ENCODE results near the gene FES.

The FES gene

DNA sequence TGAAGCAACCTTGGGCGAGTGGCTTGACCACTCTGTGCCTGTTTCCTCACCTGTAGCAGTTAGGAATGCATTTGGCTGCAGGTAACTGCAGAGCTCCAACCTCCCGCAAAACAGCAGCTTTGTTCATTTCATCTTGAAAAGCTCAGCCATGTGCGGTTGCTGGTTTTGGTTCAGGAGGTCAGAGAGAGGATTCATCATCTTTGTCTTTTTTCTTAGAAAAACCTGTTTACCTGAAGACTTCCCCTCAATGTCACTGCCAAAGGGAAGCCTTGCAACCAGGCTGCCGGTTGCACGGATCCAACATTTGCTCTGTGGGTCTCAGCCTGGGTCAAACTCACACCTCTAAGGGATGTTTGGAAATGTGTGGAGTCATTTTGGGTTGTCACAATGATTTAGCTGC lies 32.4 kb upstream of the FES start:
- no peaks in the 10 kb centered on the region for H3K79me2 ChIP-seq (ENCODE audit: control insufficient read depth, low read length)
- peaks cover 5% of the 10 kb centered on the region for H3K27me3 ChIP-seq (ENCODE audit: control insufficient read depth, low read length)
- TF ChIP-seq EZH2phosphoT487 (IDR thresholded peaks at IDR 0.05; ENCODE audit: borderline replicate concordance, low read length), result no peak
- TF ChIP-seq, protein P1, sequence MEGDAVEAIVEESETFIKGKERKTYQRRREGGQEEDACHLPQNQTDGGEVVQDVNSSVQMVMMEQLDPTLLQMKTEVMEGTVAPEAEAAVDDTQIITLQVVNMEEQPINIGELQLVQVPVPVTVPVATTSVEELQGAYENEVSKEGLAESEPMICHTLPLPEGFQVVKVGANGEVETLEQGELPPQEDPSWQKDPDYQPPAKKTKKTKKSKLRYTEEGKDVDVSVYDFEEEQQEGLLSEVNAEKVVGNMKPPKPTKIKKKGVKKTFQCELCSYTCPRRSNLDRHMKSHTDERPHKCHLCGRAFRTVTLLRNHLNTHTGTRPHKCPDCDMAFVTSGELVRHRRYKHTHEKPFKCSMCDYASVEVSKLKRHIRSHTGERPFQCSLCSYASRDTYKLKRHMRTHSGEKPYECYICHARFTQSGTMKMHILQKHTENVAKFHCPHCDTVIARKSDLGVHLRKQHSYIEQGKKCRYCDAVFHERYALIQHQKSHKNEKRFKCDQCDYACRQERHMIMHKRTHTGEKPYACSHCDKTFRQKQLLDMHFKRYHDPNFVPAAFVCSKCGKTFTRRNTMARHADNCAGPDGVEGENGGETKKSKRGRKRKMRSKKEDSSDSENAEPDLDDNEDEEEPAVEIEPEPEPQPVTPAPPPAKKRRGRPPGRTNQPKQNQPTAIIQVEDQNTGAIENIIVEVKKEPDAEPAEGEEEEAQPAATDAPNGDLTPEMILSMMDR (IDR thresholded peaks at IDR 0.05; ENCODE audit: low read depth, low read length, poor library complexity, severe bottlenecking), result no peak
- no peaks in the 10 kb centered on the region for H3K9me3 ChIP-seq (ENCODE audit: control insufficient read depth, insufficient read depth, low read length)
- H3F3A ChIP-seq (ENCODE audit: control insufficient read depth, insufficient read depth), result 0 out of 2 replicates have a peak, but pooled peaks cover 7% of the 10 kb centered on the region
- H3K4me1 ChIP-seq (ENCODE audit: control insufficient read depth, low read length), result peaks cover 53% of the 10 kb centered on the region
- no peak overlapping the region for H3K4me3 ChIP-seq (ENCODE audit: low read length)
- H3K36me3 ChIP-seq (ENCODE audit: control insufficient read depth, low read length), result no peaks in the 10 kb centered on the region
- peak overlapping the region; percentile 77; the same call in 1 of the 2 replicates for H3K4me2 ChIP-seq (ENCODE audit: low read length)
- H3K9me2 ChIP-seq (replicated peaks; ENCODE audit: control insufficient read depth, low read length), result no peaks in the 10 kb centered on the region
- H3K27ac ChIP-seq (ENCODE audit: low read depth, low read length), result no peak overlapping the region
- no peaks in the 10 kb centered on the region for H4K20me1 ChIP-seq (ENCODE audit: control insufficient read depth, insufficient read depth, low read depth, low read length)

DNA sequence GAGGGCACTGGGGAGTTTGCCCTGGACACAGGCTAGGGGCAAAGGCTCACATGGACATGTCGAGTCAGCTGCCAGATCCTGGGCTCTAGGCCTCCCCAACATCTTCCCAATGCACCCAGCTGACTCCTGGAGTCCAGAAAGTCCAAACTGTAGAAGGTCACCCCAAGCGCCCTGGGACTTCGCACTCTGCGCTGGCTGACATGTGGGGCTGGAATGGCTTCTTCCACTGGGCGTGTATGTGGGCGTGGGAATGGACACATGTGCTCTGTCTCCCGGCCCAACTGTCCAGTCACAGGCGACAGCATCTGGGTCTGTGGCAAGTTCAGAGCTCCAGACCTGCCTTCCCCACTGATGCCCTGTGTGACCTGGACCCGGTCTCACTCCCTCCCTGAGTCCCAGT lies 29.2 kb upstream of the FES start:
- Histone ChIP-seq H3K9me2 (replicated peaks; ENCODE audit: control insufficient read depth, low read length) (no peaks in the 10 kb centered on the region), H3K27ac (ENCODE audit: low read depth, low read length) (no peak overlapping the region)

DNA sequence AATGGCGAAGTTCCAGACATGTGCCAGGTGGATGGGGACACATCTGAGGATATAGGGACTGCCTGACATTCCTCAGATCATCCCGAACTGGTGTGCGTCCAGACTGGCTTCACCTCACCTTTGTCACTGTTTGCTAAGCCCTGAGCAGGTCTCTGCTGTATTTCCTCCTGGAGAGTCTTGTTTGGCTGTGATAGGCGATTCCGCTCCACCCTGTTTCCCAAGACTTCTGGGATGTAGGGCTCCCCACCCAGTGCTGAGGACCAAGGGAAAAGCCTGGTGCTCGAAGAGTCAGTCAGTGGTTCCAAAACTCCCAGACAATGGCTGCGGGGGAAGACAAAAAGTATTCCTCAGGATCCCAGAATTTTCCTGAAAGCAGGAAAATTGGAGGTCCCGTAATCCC lies 27.0 kb upstream of the FES start:
- H3K4me1 ChIP-seq (ENCODE audit: control insufficient read depth, low read length), result peaks cover 44% of the 10 kb centered on the region
- H4K20me1 ChIP-seq (ENCODE audit: control insufficient read depth, insufficient read depth, low read depth, low read length), result no peaks in the 10 kb centered on the region
- no peak overlapping the region for H3K4me2 ChIP-seq (ENCODE audit: low read length)
- no peaks in the 10 kb centered on the region for H3K9me2 ChIP-seq (replicated peaks; ENCODE audit: control insufficient read depth, low read length)
- H3K36me3 ChIP-seq (ENCODE audit: control insufficient read depth, low read length), result no peaks in the 10 kb centered on the region
- no peak overlapping the region for H3K4me3 ChIP-seq (ENCODE audit: low read length)
- no peaks in the 10 kb centered on the region for H3K27me3 ChIP-seq (ENCODE audit: control insufficient read depth, low read length)
- no peaks in the 10 kb centered on the region for H3K9me3 ChIP-seq (ENCODE audit: control insufficient read depth, insufficient read depth, low read length)
- H3F3A ChIP-seq (ENCODE audit: control insufficient read depth, insufficient read depth), result no peaks in the 10 kb centered on the region; the same call in 1 of the 2 replicates
- TF ChIP-seq EZH2phosphoT487 (IDR thresholded peaks at IDR 0.05; ENCODE audit: borderline replicate concordance, low read length), result no peak
- TF ChIP-seq, protein P1 (IDR thresholded peaks at IDR 0.05; ENCODE audit: low read depth, low read length, poor library complexity, severe bottlenecking), result no peak
- H3K79me2 ChIP-seq (ENCODE audit: control insufficient read depth, low read length), result no peaks in the 10 kb centered on the region
- no peak overlapping the region for H3K27ac ChIP-seq (ENCODE audit: low read depth, low read length)

More for the DNA sequence above, 29.2 kb upstream of the FES start:
- Histone ChIP-seq H3K9me3 (ENCODE audit: control insufficient read depth, insufficient read depth, low read length) (no peaks in the 10 kb centered on the region), H3K79me2 (ENCODE audit: control insufficient read depth, low read length) (no peaks in the 10 kb centered on the region), H3K4me1 (ENCODE audit: control insufficient read depth, low read length) (peaks cover 58% of the 10 kb centered on the region), H3F3A (ENCODE audit: control insufficient read depth, insufficient read depth) (peaks cover 7% of the 10 kb centered on the region; the same call in 1 of the 2 replicates), H3K36me3 (ENCODE audit: control insufficient read depth, low read length) (no peaks in the 10 kb centered on the region), H4K20me1 (ENCODE audit: control insufficient read depth, insufficient read depth, low read depth, low read length) (no peaks in the 10 kb centered on the region), H3K4me3 (ENCODE audit: low read length) (no peak overlapping the region), H3K27me3 (ENCODE audit: control insufficient read depth, low read length) (peaks cover 5% of the 10 kb centered on the region), H3K4me2 (ENCODE audit: low read length) (no peak overlapping the region)
- TF ChIP-seq, protein P1 (IDR thresholded peaks at IDR 0.05; ENCODE audit: low read depth, low read length, poor library complexity, severe bottlenecking), result no peak
- TF ChIP-seq EZH2phosphoT487 (IDR thresholded peaks at IDR 0.05; ENCODE audit: borderline replicate concordance, low read length), result no peak

Data from DOHH2 (cell line).